Glutamatergic neuron (in vitro differentiated cells): ENCODE results near the gene SYPL1. TPM values are rescaled to one million over a fixed set of nuclear protein-coding genes. Genes with fewer than 3 reads are reported as not detected.

Source experiments
- DNase-seq: peaks from one replicate; pipeline ENCODE4 v3.0.0; 2022
- H3K27ac Mint-ChIP-seq: one replicate; pipeline ENCODE4 v1.8.0; 2020; ENCODE audit warnings: mild to moderate bottlenecking, mixed read lengths, inconsistent platforms; ENCODE audit not compliant: unreplicated experiment
- H3K27me3 Mint-ChIP-seq: one replicate; pipeline ENCODE4 v1.8.0; 2020; ENCODE audit warnings: mild to moderate bottlenecking, moderate library complexity, mixed read lengths, inconsistent platforms; ENCODE audit not compliant: unreplicated experiment
- H3K36me3 Mint-ChIP-seq: one replicate; pipeline ENCODE4 v1.8.0; 2020; ENCODE audit warnings: mild to moderate bottlenecking, mixed read lengths, inconsistent platforms; ENCODE audit not compliant: unreplicated experiment
- H3K4me1 Mint-ChIP-seq: one replicate; pipeline ENCODE4 v1.8.0; 2020; ENCODE audit warnings: mild to moderate bottlenecking, low read depth, mixed read lengths, inconsistent platforms; ENCODE audit not compliant: unreplicated experiment
- H3K4me3 Mint-ChIP-seq: one replicate; pipeline ENCODE4 v1.8.0; 2020; ENCODE audit warnings: mild to moderate bottlenecking, mixed read lengths, inconsistent platforms; ENCODE audit not compliant: unreplicated experiment
- H3K9me3 Mint-ChIP-seq: one replicate; pipeline ENCODE4 v1.8.0; 2020; ENCODE audit warnings: mild to moderate bottlenecking, moderate library complexity, mixed read lengths, inconsistent platforms; ENCODE audit not compliant: unreplicated experiment
- long read RNA-seq: library from polyadenylated mRNA; unstranded; transcript quantifications from one replicate; pipeline ENCODE4 v2.0.0, GENCODE V29; 2020; ENCODE audit not compliant: unreplicated experiment
- total RNA-seq: library from RNA; stranded (reverse); fragmentation: NEBNext Ultra II Directional; extraction: Animal tissue kit (Norgen Biotek cat#: 25700); gene quantifications from one replicate; pipeline ENCODE4 v1.2.1, GENCODE V29; 2021; ENCODE audit not compliant: unreplicated experiment
- TF ChIP-seq, protein P1 (sequence below): fragments of 200-600 bp; sonication (generic); IDR thresholded peaks from one replicate; pipeline ENCODE4 v1.5.0; 2021; ENCODE audit not compliant: partially characterized antibody, unreplicated experiment

SYPL1 gene
- total RNA-seq: 10.0 TPM
- long read RNA-seq, partial matches to known transcripts: 0 of 8 reads
- long read RNA-seq, other reads (novel, unspliced or antisense): 7 of 8 reads

DNA sequence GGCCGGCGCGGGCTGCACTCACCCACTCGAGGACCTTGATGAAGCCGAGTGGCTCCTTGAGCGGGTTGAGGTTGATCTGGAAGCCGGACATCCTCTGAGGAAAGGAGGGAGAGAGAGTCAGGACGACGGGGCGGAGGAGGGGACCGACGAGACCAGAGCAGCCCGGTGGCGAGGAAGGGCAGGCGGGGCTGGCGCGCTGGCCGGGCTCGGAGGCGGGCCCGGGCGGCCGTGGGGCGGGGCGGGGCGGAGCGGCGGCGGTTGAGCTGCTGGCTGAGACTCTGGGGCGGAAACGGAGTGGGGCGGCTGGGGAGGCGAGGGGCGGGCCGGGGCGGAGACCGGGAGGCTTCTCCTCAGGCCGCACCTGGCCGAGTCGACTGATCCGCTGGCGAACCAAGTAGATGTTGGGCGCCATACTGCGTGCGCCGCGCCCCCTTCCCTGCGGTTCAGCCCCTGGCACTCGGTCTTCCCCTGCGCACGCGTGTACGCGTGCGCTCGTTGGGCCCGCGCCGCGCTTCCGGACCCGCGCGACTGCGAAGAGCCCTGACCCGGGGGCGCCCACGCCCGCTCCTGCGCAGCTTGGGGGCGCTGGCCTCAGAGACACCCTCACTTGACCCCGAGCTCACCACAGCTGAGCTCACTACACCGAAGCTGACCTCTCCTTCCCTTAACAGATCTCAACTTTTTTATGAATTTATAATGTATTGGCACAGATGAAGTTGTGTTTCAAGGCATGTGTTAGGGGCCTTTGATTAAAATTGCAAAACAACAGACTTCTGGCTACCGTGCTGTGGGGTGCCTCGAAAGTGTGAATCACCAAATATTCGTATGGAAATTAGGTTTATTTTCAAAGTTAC lies at the start of gene SYPL1:
Gene SYPL1 (minus strand): TSS at position 195 of the 854 bp plus-strand sequence. CDS start 104 bp downstream, at position 91.
- TF ChIP-seq, protein P1, sequence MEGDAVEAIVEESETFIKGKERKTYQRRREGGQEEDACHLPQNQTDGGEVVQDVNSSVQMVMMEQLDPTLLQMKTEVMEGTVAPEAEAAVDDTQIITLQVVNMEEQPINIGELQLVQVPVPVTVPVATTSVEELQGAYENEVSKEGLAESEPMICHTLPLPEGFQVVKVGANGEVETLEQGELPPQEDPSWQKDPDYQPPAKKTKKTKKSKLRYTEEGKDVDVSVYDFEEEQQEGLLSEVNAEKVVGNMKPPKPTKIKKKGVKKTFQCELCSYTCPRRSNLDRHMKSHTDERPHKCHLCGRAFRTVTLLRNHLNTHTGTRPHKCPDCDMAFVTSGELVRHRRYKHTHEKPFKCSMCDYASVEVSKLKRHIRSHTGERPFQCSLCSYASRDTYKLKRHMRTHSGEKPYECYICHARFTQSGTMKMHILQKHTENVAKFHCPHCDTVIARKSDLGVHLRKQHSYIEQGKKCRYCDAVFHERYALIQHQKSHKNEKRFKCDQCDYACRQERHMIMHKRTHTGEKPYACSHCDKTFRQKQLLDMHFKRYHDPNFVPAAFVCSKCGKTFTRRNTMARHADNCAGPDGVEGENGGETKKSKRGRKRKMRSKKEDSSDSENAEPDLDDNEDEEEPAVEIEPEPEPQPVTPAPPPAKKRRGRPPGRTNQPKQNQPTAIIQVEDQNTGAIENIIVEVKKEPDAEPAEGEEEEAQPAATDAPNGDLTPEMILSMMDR: no peak
- peak within 1 kb of the TSS; percentile 90 for H3K27ac Mint-ChIP-seq
- peak within 1 kb of the TSS; percentile 95 for H3K4me3 Mint-ChIP-seq
- H3K27me3 Mint-ChIP-seq: peaks cover 11% of the 10 kb centered on the region
- peaks cover 29% of the 10 kb centered on the region for H3K4me1 Mint-ChIP-seq
- DNase-seq: peak; percentile 93
- peaks cover 4% of the 10 kb centered on the region for H3K9me3 Mint-ChIP-seq
- H3K36me3 Mint-ChIP-seq: no peaks in the 10 kb centered on the region

- no peak for DNase-seq
- H3K36me3 Mint-ChIP-seq: peaks cover 7% of the 10 kb centered on the region
- no peak overlapping the region for H3K4me3 Mint-ChIP-seq
- TF ChIP-seq, protein P1: no peak
- H3K9me3 Mint-ChIP-seq: no peaks in the 10 kb centered on the region
- H3K4me1 Mint-ChIP-seq: no peaks in the 10 kb centered on the region
- H3K27ac Mint-ChIP-seq: no peak overlapping the region
- H3K27me3 Mint-ChIP-seq: no peaks in the 10 kb centered on the region
Measured at GRCh38 chr7:106155027-106155426, 42.9 kb upstream of the SYPL1 start.

DNA sequence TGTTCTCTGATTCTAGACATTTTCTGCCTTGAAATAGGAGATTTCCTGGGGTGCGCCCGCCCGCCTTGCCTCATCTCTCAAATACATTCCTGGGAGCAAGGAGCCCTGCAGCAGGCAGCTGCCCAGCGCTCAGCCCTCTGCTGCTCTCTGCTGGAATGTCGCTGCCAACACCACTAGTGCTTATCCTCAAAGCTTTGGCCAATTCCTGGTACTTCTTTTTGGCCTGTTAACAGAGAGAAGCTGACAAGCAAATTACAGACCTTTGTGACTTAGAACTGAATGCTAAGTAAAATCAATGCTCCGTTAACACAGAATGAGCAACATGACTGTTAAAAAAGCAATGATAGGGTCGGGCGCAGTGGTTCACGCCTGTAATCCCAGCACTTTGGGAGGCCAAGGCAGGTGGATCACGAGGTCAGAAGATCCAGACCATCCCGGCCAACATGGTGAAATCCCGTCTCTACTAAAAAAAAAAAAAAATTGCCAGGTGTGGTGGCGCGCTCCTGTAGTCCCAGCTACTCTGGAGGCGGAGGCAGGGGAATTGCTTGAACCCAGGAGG lies 41.9 kb upstream of the SYPL1 start:
- H3K9me3 Mint-ChIP-seq: no peaks in the 10 kb centered on the region
- TF ChIP-seq, protein P1: peak; percentile 77
- no peak overlapping the region for H3K4me3 Mint-ChIP-seq
- DNase-seq: peak; percentile 86
- H3K27me3 Mint-ChIP-seq: no peaks in the 10 kb centered on the region
- no peaks in the 10 kb centered on the region for H3K4me1 Mint-ChIP-seq
- H3K27ac Mint-ChIP-seq: no peak overlapping the region
- peaks cover 5% of the 10 kb centered on the region for H3K36me3 Mint-ChIP-seq

- TF ChIP-seq, protein P1: no peak
- Mint-ChIP-seq H3K4me3 (no peak overlapping the region), H3K9me3 (no peaks in the 10 kb centered on the region), H3K27ac (no peak overlapping the region), H3K4me1 (no peaks in the 10 kb centered on the region), H3K27me3 (no peaks in the 10 kb centered on the region), H3K36me3 (peaks cover 4% of the 10 kb centered on the region)
- DNase-seq: no peak
Measured at GRCh38 chr7:106152313-106152665, 40.2 kb upstream of the SYPL1 start.
